Astrocyte (in vitro differentiated cells and primary cell): ENCODE data around the gene PPM1H. TPM values are rescaled to one million over a fixed set of nuclear protein-coding genes. Genes with fewer than 3 reads are reported as not detected.

Experiments used
- DNase-seq: peaks from one replicate; pipeline ENCODE4 v3.0.0-alpha.2; 2010; ENCODE audit warnings: low read depth
- FAIRE-seq: peaks from 2 replicates; lab custom pipeline; 2011; peaks lifted over from hg19 to GRCh38; lab: Jason Lieb, UNC
- H2AFZ ChIP-seq: 2 replicates; pipeline ENCODE4 v1.6.0; 2012; ENCODE audit warnings: low read depth, low read length, inconsistent platforms
- H3K27ac ChIP-seq: 2 replicates; pipeline ENCODE4 v1.5.1; 2011; ENCODE audit warnings: low read depth, low read length, inconsistent platforms
- H3K27me3 ChIP-seq: 2 replicates; pipeline ENCODE4 v1.6.0; 2011; ENCODE audit warnings: low read length, inconsistent platforms; ENCODE audit not compliant: insufficient read depth
- H3K36me3 ChIP-seq: 2 replicates; pipeline ENCODE4 v1.5.1; 2011; ENCODE audit warnings: low read length, inconsistent platforms; ENCODE audit not compliant: insufficient read depth
- H3K4me1 ChIP-seq: 2 replicates; pipeline ENCODE4 v1.5.1; 2011; ENCODE audit warnings: low read length, inconsistent platforms; ENCODE audit not compliant: insufficient read depth
- H3K4me2 ChIP-seq: 2 replicates; pipeline ENCODE4 v1.6.0; 2012; ENCODE audit warnings: low read length, inconsistent platforms
- H3K4me3 ChIP-seq: 2 replicates; pipeline ENCODE4 v1.5.1; 2011; ENCODE audit warnings: low read depth, mild to moderate bottlenecking, low read length, inconsistent platforms; ENCODE audit not compliant: insufficient read depth
- H3K79me2 ChIP-seq: 2 replicates; pipeline ENCODE4 v1.6.0; 2012; ENCODE audit warnings: mild to moderate bottlenecking, low read length, inconsistent platforms; ENCODE audit not compliant: insufficient read depth
- H3K9ac ChIP-seq: 2 replicates; pipeline ENCODE4 v1.6.0; 2012; ENCODE audit warnings: mild to moderate bottlenecking, low read length, inconsistent platforms
- H3K9me3 ChIP-seq: 2 replicates; pipeline ENCODE4 v1.5.1; 2012; ENCODE audit warnings: low read depth, mild to moderate bottlenecking, low read length, inconsistent platforms; ENCODE audit not compliant: insufficient read depth
- H4K20me1 ChIP-seq: 2 replicates; pipeline ENCODE4 v1.6.0; 2012; ENCODE audit warnings: low read length, inconsistent platforms; ENCODE audit not compliant: insufficient read depth
- H3K27ac Mint-ChIP-seq: one replicate; pipeline ENCODE4 v1.8.0; 2021; ENCODE audit warnings: mild to moderate bottlenecking, mixed read lengths; ENCODE audit not compliant: unreplicated experiment
- H3K27me3 Mint-ChIP-seq: one replicate; pipeline ENCODE4 v1.8.0; 2021; ENCODE audit warnings: low read depth, mixed read lengths; ENCODE audit not compliant: unreplicated experiment
- H3K36me3 Mint-ChIP-seq: one replicate; pipeline ENCODE4 v1.8.0; 2021; ENCODE audit warnings: low read depth, mixed read lengths; ENCODE audit not compliant: unreplicated experiment
- H3K4me1 Mint-ChIP-seq: one replicate; pipeline ENCODE4 v1.8.0; 2021; ENCODE audit warnings: low read depth, mixed read lengths; ENCODE audit not compliant: unreplicated experiment
- H3K4me3 Mint-ChIP-seq: one replicate; pipeline ENCODE4 v1.8.0; 2021; ENCODE audit warnings: mild to moderate bottlenecking, moderate library complexity, mixed read lengths; ENCODE audit not compliant: unreplicated experiment
- H3K9me3 Mint-ChIP-seq: one replicate; pipeline ENCODE4 v1.8.0; 2021; ENCODE audit warnings: mild to moderate bottlenecking, mixed read lengths; ENCODE audit not compliant: unreplicated experiment
- EZH2 ChIP-seq: IDR thresholded peaks from 2 replicates; pipeline ENCODE4 v1.6.1; 2012; ENCODE audit warnings: mild to moderate bottlenecking, low read length, inconsistent platforms; ENCODE audit not compliant: insufficient read depth
- total RNA-seq: library from RNA; stranded (reverse); gene quantifications from 2 replicates; pipeline ENCODE4 v1.2.1, GENCODE V29; 2021
- TF ChIP-seq, protein P1 (sequence below): IDR thresholded peaks from 2 replicates; pipeline ENCODE4 v1.5.1; 2011; ENCODE audit warnings: low read depth, mild to moderate bottlenecking, inconsistent platforms, low read length, moderate library complexity; ENCODE audit not compliant: insufficient read depth

The PPM1H gene
- total RNA-seq, 1 donor from 2014 or later: 7.8 TPM

DNA sequence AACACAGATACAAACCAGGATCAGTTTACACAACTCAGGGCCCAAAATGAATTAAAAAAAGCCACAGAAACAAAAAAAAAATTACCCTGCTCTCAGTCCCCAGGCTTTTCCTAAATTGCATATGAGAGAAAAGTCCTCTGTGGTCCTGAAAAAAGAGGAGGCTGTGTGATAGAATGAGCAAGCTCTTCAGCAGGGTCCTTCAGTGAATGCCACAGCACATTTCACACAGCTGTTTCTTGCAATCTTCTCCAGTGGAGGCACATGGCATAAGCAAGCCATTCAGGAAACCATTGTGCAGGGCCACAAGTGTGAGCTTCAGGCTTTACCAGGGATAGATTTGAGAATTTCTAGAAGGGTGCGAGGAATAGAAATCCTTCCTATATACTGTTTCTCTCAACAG, 168.5 kb downstream of the PPM1H start:
- Histone ChIP-seq H3K27ac (no peak overlapping the region), H3K27me3 (no peaks in the 10 kb centered on the region), H3K4me1 (peaks cover 12% of the 10 kb centered on the region), H3K79me2 (no peaks in the 10 kb centered on the region), H3K36me3 (no peaks in the 10 kb centered on the region), H2AFZ (no peak overlapping the region), H3K4me3 (no peak overlapping the region), H4K20me1 (no peaks in the 10 kb centered on the region), H3K9ac (no peak overlapping the region), H3K4me2 (no peak overlapping the region), H3K9me3 (no peaks in the 10 kb centered on the region)
- Mint-ChIP-seq H3K9me3 (no peaks in the 10 kb centered on the region), H3K27ac (no peak overlapping the region), H3K36me3 (peaks cover 2% of the 10 kb centered on the region), H3K4me1 (peaks cover 10% of the 10 kb centered on the region), H3K4me3 (no peak overlapping the region), H3K27me3 (peaks cover 7% of the 10 kb centered on the region)
- no peak for TF ChIP-seq EZH2
- TF ChIP-seq, protein P1, sequence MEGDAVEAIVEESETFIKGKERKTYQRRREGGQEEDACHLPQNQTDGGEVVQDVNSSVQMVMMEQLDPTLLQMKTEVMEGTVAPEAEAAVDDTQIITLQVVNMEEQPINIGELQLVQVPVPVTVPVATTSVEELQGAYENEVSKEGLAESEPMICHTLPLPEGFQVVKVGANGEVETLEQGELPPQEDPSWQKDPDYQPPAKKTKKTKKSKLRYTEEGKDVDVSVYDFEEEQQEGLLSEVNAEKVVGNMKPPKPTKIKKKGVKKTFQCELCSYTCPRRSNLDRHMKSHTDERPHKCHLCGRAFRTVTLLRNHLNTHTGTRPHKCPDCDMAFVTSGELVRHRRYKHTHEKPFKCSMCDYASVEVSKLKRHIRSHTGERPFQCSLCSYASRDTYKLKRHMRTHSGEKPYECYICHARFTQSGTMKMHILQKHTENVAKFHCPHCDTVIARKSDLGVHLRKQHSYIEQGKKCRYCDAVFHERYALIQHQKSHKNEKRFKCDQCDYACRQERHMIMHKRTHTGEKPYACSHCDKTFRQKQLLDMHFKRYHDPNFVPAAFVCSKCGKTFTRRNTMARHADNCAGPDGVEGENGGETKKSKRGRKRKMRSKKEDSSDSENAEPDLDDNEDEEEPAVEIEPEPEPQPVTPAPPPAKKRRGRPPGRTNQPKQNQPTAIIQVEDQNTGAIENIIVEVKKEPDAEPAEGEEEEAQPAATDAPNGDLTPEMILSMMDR: no peak
- no peak for FAIRE-seq
- DNase-seq: no peak

DNA sequence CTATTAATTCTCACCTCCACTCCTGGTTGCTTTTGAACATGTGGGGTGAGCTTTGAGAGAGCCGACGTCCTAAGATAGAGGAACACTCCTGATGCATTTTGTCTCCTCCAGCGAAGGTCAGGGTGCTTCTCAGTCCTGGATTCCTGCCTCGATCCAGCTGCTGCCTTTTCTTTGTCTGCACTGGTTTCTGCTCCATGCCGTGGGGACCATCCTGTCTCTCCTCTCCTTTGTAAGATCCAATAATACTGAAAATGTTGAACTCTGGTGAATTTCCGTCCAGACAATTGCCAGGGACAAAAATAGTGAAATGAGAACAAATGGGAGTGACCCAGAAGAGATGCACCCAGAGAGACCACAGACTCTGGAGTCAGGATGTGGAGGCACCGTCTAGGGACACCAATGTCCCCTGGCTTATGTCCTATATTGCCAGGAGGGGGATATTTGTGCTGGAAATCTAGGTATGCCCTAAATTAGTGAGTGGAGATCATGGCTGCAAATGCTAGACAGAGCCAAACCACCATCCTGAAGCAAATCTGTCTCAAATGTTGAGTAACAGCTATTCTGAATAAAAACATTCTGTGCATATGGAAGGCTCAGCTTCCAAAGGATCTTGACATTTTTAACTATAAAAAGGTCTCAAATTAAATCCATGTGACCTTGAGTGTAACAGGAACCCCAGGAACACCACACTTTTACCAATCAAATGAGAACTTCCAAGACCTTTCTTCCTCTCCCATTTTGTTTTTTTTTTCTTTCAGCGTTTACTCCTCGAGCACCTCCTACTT, 170.9 kb downstream of the PPM1H start:
- H3K4me1 Mint-ChIP-seq: peaks cover 12% of the 10 kb centered on the region
- Histone ChIP-seq H3K79me2 (no peaks in the 10 kb centered on the region), H2AFZ (no peak overlapping the region), H3K4me3 (no peak overlapping the region), H3K9ac (no peak overlapping the region), H3K4me2 (no peak overlapping the region), H4K20me1 (no peaks in the 10 kb centered on the region), H3K4me1 (peaks cover 12% of the 10 kb centered on the region), H3K36me3 (no peaks in the 10 kb centered on the region), H3K27me3 (no peaks in the 10 kb centered on the region), H3K27ac (no peak overlapping the region), H3K9me3 (no peaks in the 10 kb centered on the region)
- no peak overlapping the region for H3K27ac Mint-ChIP-seq
- TF ChIP-seq, protein P1: no peak
- no peak for TF ChIP-seq EZH2
- H3K27me3 Mint-ChIP-seq: peaks cover 7% of the 10 kb centered on the region
- DNase-seq (no peak), FAIRE-seq (peak; percentile 20)
- H3K36me3 Mint-ChIP-seq: peaks cover 2% of the 10 kb centered on the region
- peaks cover 2% of the 10 kb centered on the region for H3K9me3 Mint-ChIP-seq
- H3K4me3 Mint-ChIP-seq: no peak overlapping the region

DNA sequence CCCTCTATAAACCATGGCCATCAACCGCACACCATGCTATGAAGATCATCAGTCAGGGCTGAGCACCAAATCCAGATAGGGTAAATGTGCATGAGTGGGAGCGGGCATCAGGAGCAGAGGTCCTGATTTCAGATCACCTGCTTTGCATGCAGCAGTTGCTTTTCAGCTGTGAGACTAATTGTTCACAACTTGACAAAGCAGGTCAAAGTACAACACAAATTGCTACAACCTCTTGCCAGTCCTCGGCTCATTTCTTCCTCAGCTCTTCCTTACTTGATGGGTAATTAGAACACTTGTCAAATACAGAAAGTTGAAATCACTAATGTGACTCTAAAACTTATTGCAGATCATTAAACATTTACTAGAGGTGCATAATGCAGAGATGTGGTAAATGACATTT, 171.6 kb downstream of the PPM1H start:
- Histone ChIP-seq H3K27me3 (no peaks in the 10 kb centered on the region), H3K79me2 (no peaks in the 10 kb centered on the region), H3K9ac (no peak overlapping the region), H3K4me2 (no peak overlapping the region), H3K9me3 (no peaks in the 10 kb centered on the region), H3K27ac (no peak overlapping the region), H3K4me1 (peaks cover 14% of the 10 kb centered on the region), H3K4me3 (no peak overlapping the region), H2AFZ (no peak overlapping the region), H3K36me3 (no peaks in the 10 kb centered on the region), H4K20me1 (no peaks in the 10 kb centered on the region)
- Mint-ChIP-seq H3K36me3 (peaks cover 2% of the 10 kb centered on the region), H3K27me3 (peaks cover 7% of the 10 kb centered on the region), H3K27ac (no peak overlapping the region), H3K4me1 (peaks cover 12% of the 10 kb centered on the region), H3K4me3 (no peak overlapping the region), H3K9me3 (peaks cover 2% of the 10 kb centered on the region)
- TF ChIP-seq, protein P1: no peak
- no peak for TF ChIP-seq EZH2
- FAIRE-seq (no peak), DNase-seq (no peak)
